ENCODE data around the gene NTNG1. TPM values are rescaled to one million over a fixed set of nuclear protein-coding genes. Genes with fewer than 3 reads are reported as not detected.

NTNG1 gene
- total RNA-seq, 6 donors from 2014 or later, result 1.5 to 11.5 (median 6.8) TPM

- no peak for ATAC-seq (ENCODE audit: low FRiP score in 2 of 2)
- TF ChIP-seq POLR2A (IDR thresholded peaks at IDR 0.05) (no peak), EP300 (IDR thresholded peaks at IDR 0.05) (no peak), CTCF (IDR thresholded peaks at IDR 0.05) (no peak), POLR2AphosphoS5 (IDR thresholded peaks at IDR 0.05) (no peak)
- H3K27ac ChIP-seq, result no peak overlapping the region
- H3K27me3 ChIP-seq, result no peaks in the 10 kb centered on the region
- no peaks in the 10 kb centered on the region for H3K4me1 ChIP-seq
- H3K9me3 ChIP-seq, result no peaks in the 10 kb centered on the region
- no peak for DNase-seq
- no peaks in the 10 kb centered on the region for H3K36me3 ChIP-seq
- WGBS, 2 donors, result 58 to 70% methylated on average over 3 of the region's 3 CpGs
- no peak overlapping the region for H3K4me3 ChIP-seq
These were observed 204.0 kb downstream of the NTNG1 start for GRCh38 chr1:107344836-107345235.

- DNase-seq, result no peak
- no peak for TF ChIP-seq EP300 (IDR thresholded peaks at IDR 0.05)
- no peak for TF ChIP-seq CTCF (IDR thresholded peaks at IDR 0.05)
- no peak for TF ChIP-seq POLR2A (IDR thresholded peaks at IDR 0.05)
- no peak overlapping the region for H3K4me3 ChIP-seq
These were observed 212.0 kb downstream of the NTNG1 start for GRCh38 chr1:107352850-107353249.

GRCh38 chr1:107357376-107357775, 216.5 kb downstream of the NTNG1 start:
- DNase-seq, result no peak

More at GRCh38 chr1:107352850-107353249, 212.0 kb downstream of the NTNG1 start:
- H3K27ac ChIP-seq, result no peak overlapping the region
- H3K4me1 ChIP-seq, result no peaks in the 10 kb centered on the region
- H3K27me3 ChIP-seq, result no peaks in the 10 kb centered on the region
- no peak for ATAC-seq (ENCODE audit: low FRiP score in 2 of 2)
- H3K9me3 ChIP-seq, result no peaks in the 10 kb centered on the region
- no peaks in the 10 kb centered on the region for H3K36me3 ChIP-seq

GRCh38 chr1:107358619-107359327, 217.9 kb downstream of the NTNG1 start:
- H3K9me3 ChIP-seq, result no peaks in the 10 kb centered on the region
- no peaks in the 10 kb centered on the region for H3K36me3 ChIP-seq
- ATAC-seq (ENCODE audit: low FRiP score in 2 of 2) (no peak), DNase-seq (no peak)
- H3K4me3 ChIP-seq, result no peak overlapping the region
- H3K27me3 ChIP-seq, result no peaks in the 10 kb centered on the region
- H3K27ac ChIP-seq, result no peak overlapping the region
- 61 to 72% methylated on average over 5 of the region's 5 CpGs for WGBS, 2 donors
- H3K4me1 ChIP-seq, result no peaks in the 10 kb centered on the region
- TF ChIP-seq CTCF (IDR thresholded peaks at IDR 0.05), result no peak
- TF ChIP-seq POLR2A (IDR thresholded peaks at IDR 0.05), result no peak
- TF ChIP-seq EP300 (IDR thresholded peaks at IDR 0.05), result no peak
- TF ChIP-seq POLR2AphosphoS5 (IDR thresholded peaks at IDR 0.05), result no peak

More at GRCh38 chr1:107357376-107357775, 216.5 kb downstream of the NTNG1 start:
- no peak for TF ChIP-seq EP300 (IDR thresholded peaks at IDR 0.05)
- TF ChIP-seq CTCF (IDR thresholded peaks at IDR 0.05), result no peak
- no peak for TF ChIP-seq POLR2AphosphoS5 (IDR thresholded peaks at IDR 0.05)
- no peak for ATAC-seq (ENCODE audit: low FRiP score in 2 of 2)
- Histone ChIP-seq H3K4me1 (no peaks in the 10 kb centered on the region), H3K36me3 (no peaks in the 10 kb centered on the region), H3K27ac (no peak overlapping the region), H3K4me3 (no peak overlapping the region), H3K27me3 (no peaks in the 10 kb centered on the region), H3K9me3 (no peaks in the 10 kb centered on the region)
- WGBS, 2 donors, result 46 to 49% methylated on average over 1 of the region's 1 CpG
